Suppressor macrophage treated with lipopolysaccharide for 4 hours (primary cell): Measurements from ENCODE around the gene FAM120B.
A peak's percentile ranks its signal among the peaks of the same experiment; 100 is the strongest.

Experiments
- DNase-seq: peaks from one replicate; pipeline ENCODE4 v3.0.0-alpha.2; 2020

Gene FAM120B

GRCh38 chr6:170363255-170363654 lies 56.7 kb downstream of the FAM120B start:
- no peak for DNase-seq

- DNase-seq, result no peak
Measured at GRCh38 chr6:170365121-170365520, 58.6 kb downstream of the FAM120B start.

GRCh38 chr6:170365593-170365992 lies 59.0 kb downstream of the FAM120B start:
- no peak for DNase-seq

GRCh38 chr6:170366248-170366960 lies 59.8 kb downstream of the FAM120B start:
- no peak for DNase-seq

GRCh38 chr6:170367241-170367640 lies 60.7 kb downstream of the FAM120B start:
- DNase-seq, result no peak

- DNase-seq, result no peak
Measured at GRCh38 chr6:170368544-170368943, 62.0 kb downstream of the FAM120B start.

GRCh38 chr6:170369403-170369802 lies 62.8 kb downstream of the FAM120B start:
- no peak for DNase-seq

- no peak for DNase-seq
Measured at GRCh38 chr6:170370416-170370815, 63.9 kb downstream of the FAM120B start.

GRCh38 chr6:170371080-170371479 lies 64.5 kb downstream of the FAM120B start:
- DNase-seq, result no peak

GRCh38 chr6:170371588-170371987 lies 65.0 kb downstream of the FAM120B start:
- no peak for DNase-seq

GRCh38 chr6:170372380-170373325 lies 66.1 kb downstream of the FAM120B start:
- no peak for DNase-seq

GRCh38 chr6:170374571-170375444 lies 68.2 kb downstream of the FAM120B start:
- DNase-seq, result peak; percentile 63

GRCh38 chr6:170375661-170376060 lies 69.1 kb downstream of the FAM120B start:
- DNase-seq, result no peak

- DNase-seq, result peak; percentile 28
Measured at GRCh38 chr6:170376386-170377043, 70.0 kb downstream of the FAM120B start.

- no peak for DNase-seq
Measured at GRCh38 chr6:170378502-170378901, 71.9 kb downstream of the FAM120B start.

GRCh38 chr6:170381562-170381961 lies 75.0 kb downstream of the FAM120B start:
- peak; percentile 21 for DNase-seq

GRCh38 chr6:170383466-170384035 lies 77.0 kb downstream of the FAM120B start:
- no peak for DNase-seq

- DNase-seq, result no peak
Measured at GRCh38 chr6:170385506-170385905, 78.9 kb downstream of the FAM120B start.

- DNase-seq, result no peak
Measured at GRCh38 chr6:170388113-170388512, 81.6 kb downstream of the FAM120B start.

GRCh38 chr6:170393033-170393432 lies 86.5 kb downstream of the FAM120B start:
- no peak for DNase-seq

GRCh38 chr6:170393807-170394399 lies 87.3 kb downstream of the FAM120B start:
- no peak for DNase-seq

- DNase-seq, result no peak
Measured at GRCh38 chr6:170394980-170395379, 88.4 kb downstream of the FAM120B start.
